ENCODE results near the gene NAB2.

The NAB2 gene

GRCh38 chr12:57095440-57095839, 6.5 kb downstream of the NAB2 start:
- DNase-seq = no peak

- DNase-seq = no peak
Measured at GRCh38 chr12:57096099-57096572, 7.2 kb downstream of the NAB2 start.

GRCh38 chr12:57096748-57097553, 8.0 kb downstream of the NAB2 start:
- DNase-seq = no peak

GRCh38 chr12:57097554-57097835, 8.6 kb downstream of the NAB2 start:
- no peak for DNase-seq

GRCh38 chr12:57098546-57098945, 9.6 kb downstream of the NAB2 start:
- DNase-seq = no peak

- DNase-seq = no peak
Measured at GRCh38 chr12:57099047-57099714, 10.3 kb downstream of the NAB2 start.

- DNase-seq = no peak
Measured at GRCh38 chr12:57099766-57100165, 10.9 kb downstream of the NAB2 start.

- DNase-seq = no peak
Measured at GRCh38 chr12:57101892-57102695, 13.2 kb downstream of the NAB2 start.

- DNase-seq = no peak
Measured at GRCh38 chr12:57103856-57104255, 14.9 kb downstream of the NAB2 start.

GRCh38 chr12:57104292-57104910, 15.5 kb downstream of the NAB2 start:
- no peak for DNase-seq

GRCh38 chr12:57105011-57105753, 16.3 kb downstream of the NAB2 start:
- no peak for DNase-seq

- no peak for DNase-seq
Measured at GRCh38 chr12:57106021-57106708, 17.3 kb downstream of the NAB2 start.

- no peak for DNase-seq
Measured at GRCh38 chr12:57107456-57108155, 18.7 kb downstream of the NAB2 start.

GRCh38 chr12:57109207-57110103, 20.5 kb downstream of the NAB2 start:
- no peak for DNase-seq

- peak; percentile 72 for DNase-seq
Measured at GRCh38 chr12:57110104-57111030, 21.5 kb downstream of the NAB2 start.

- DNase-seq = peak; percentile 80
Measured at GRCh38 chr12:57111031-57111734, 22.3 kb downstream of the NAB2 start, which contains the start of gene STAT6. Gene STAT6, minus strand, starts transcription at chr12:57111362. Its CDS starts 3,084 bp downstream, at chr12:57108278.

GRCh38 chr12:57112492-57113294, 23.8 kb downstream of the NAB2 start:
- DNase-seq = peak; percentile 85
